HL-60 (cell line): Measurements from ENCODE around the gene HPSE2.
A peak's percentile ranks its signal among the peaks of the same experiment; 100 is the strongest.

ENCODE experiments used
- DNase-seq, 2 experiments: peaks; one replicate each; pipeline ENCODE4 v3.0.0-alpha.2; 2010 to 2020; ENCODE audit warnings: low read depth in 1 of 2, low spot score in 1 of 2
- H3K27ac ChIP-seq: fragments of 250-450 bp; sonication (Bioruptor Pico); replicated peaks from 2 replicates; pipeline ENCODE4 v1.5.1; 2020; ENCODE audit warnings: mild to moderate bottlenecking, moderate library complexity
- H3K27me3 ChIP-seq: fragments of 250-450 bp; sonication (Bioruptor Pico); 2 replicates; pipeline ENCODE4 v1.5.1; 2021; ENCODE audit warnings: mild to moderate bottlenecking, moderate library complexity; ENCODE audit not compliant: insufficient read depth, poor library complexity, severe bottlenecking
- H3K4me3 ChIP-seq: replicated peaks from 2 replicates; pipeline ENCODE4 v1.5.1; 2011; ENCODE audit warnings: mild to moderate bottlenecking, control low read depth, low read length; ENCODE audit not compliant: insufficient read depth
- CTCF ChIP-seq: IDR thresholded peaks from one replicate; pipeline ENCODE4 v1.5.1; 2011; ENCODE audit warnings: low read length, control low read depth, inconsistent platforms; ENCODE audit not compliant: insufficient read depth
- GABPA ChIP-seq: IDR thresholded peaks from 2 replicates; pipeline ENCODE4 v1.6.1; 2012; ENCODE audit warnings: low read depth
- POLR2AphosphoS5 ChIP-seq: IDR thresholded peaks from 2 replicates; pipeline ENCODE4 v1.6.1; 2012; ENCODE audit warnings: low read depth
- REST ChIP-seq: IDR thresholded peaks from 2 replicates; pipeline ENCODE4 v1.6.1; 2012; ENCODE audit warnings: low read depth; ENCODE audit not compliant: insufficient replicate concordance
- SPI1 ChIP-seq: IDR thresholded peaks from 2 replicates; pipeline ENCODE4 v1.6.1; 2012; ENCODE audit warnings: low read depth, mild to moderate bottlenecking, borderline replicate concordance

The HPSE2 gene

DNA sequence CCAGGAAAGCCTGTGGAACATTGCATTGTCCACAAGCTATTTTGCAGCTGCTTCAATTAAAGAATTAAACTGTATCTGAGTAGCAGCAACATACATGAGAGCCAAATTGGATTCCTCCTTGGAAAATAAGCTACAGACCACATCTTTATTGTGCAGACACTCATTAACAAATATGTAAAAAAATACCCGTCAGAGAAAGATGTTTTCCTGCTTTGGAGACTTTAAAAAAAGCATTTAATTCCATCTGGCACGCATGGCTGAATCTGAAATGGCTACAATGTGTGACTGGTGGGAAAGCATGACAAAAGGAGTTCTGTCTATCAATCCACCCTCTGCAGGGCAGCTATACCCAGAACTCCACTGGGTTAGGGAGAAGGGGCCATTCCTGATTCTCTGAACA, 715.8 kb downstream of the HPSE2 start:
- Histone ChIP-seq H3K27me3 (no peaks in the 10 kb centered on the region), H3K27ac (no peak overlapping the region), H3K4me3 (no peak overlapping the region)
- TF ChIP-seq GABPA (no peak), CTCF (no peak), POLR2AphosphoS5 (no peak), SPI1 (no peak), REST (no peak)
- no peak for DNase-seq

- DNase-seq, result no peak
- TF ChIP-seq GABPA, result no peak
- no peak for TF ChIP-seq POLR2AphosphoS5
- no peak for TF ChIP-seq CTCF
Observed at GRCh38 chr10:98517672-98518071, 718.0 kb downstream of the HPSE2 start.

GRCh38 chr10:98516352-98516751, 719.3 kb downstream of the HPSE2 start:
- TF ChIP-seq GABPA (no peak), CTCF (no peak), REST (no peak), SPI1 (no peak), POLR2AphosphoS5 (no peak)
- DNase-seq, result no peak
- H3K27me3 ChIP-seq, result no peaks in the 10 kb centered on the region

More at GRCh38 chr10:98517672-98518071, 718.0 kb downstream of the HPSE2 start:
- Histone ChIP-seq H3K27me3 (no peaks in the 10 kb centered on the region), H3K27ac (no peak overlapping the region), H3K4me3 (no peak overlapping the region)

GRCh38 chr10:98513704-98514103, 721.9 kb downstream of the HPSE2 start:
- H3K4me3 ChIP-seq, result no peak overlapping the region
- H3K27me3 ChIP-seq, result no peaks in the 10 kb centered on the region
- H3K27ac ChIP-seq, result no peak overlapping the region
- no peak for DNase-seq
- no peak for TF ChIP-seq REST
- TF ChIP-seq SPI1, result peak; percentile 63

More at GRCh38 chr10:98516352-98516751, 719.3 kb downstream of the HPSE2 start:
- Histone ChIP-seq H3K4me3 (no peak overlapping the region), H3K27ac (no peak overlapping the region)
